Right atrium auricular region (tissue), 2 donors: Measurements from ENCODE around the gene HSPA1L. TPM values are rescaled to one million over a fixed set of nuclear protein-coding genes. Genes with fewer than 3 reads are reported as not detected.
"Not testable (repeated sequence)": the region's sequence is repeated elsewhere in the genome, so short reads cannot be mapped to it uniquely, and the experiment has no call there.

ENCODE experiments used
- DNase-seq: peaks from one replicate; pipeline ENCODE4 v3.0.0-alpha.2; 2019; ENCODE audit warnings: low spot score
- H3K27ac ChIP-seq, 2 donors: fragments of 200-600 bp; sonication (generic); 1 replicate in 1 of 2; 2 replicates in 1 of 2; pipeline ENCODE4 v1.5.1; 2016 to 2019
- H3K27me3 ChIP-seq, 2 donors: fragments of 200-600 bp; sonication (generic); one replicate each; pipeline versions ENCODE4 v1.5.1 to v1.6.0; 2017 to 2019
- H3K36me3 ChIP-seq: fragments of 200-600 bp; sonication (generic); one replicate; pipeline ENCODE4 v1.5.1; 2016
- H3K4me1 ChIP-seq, 2 donors: fragments of 200-600 bp; sonication (generic); one replicate each; pipeline versions ENCODE4 v1.5.1 to v1.6.0; 2017 to 2019
- H3K4me3 ChIP-seq, 2 donors: fragments of 200-600 bp; sonication (generic); 1 replicate in 1 of 2; 2 replicates in 1 of 2; pipeline ENCODE4 v1.5.1; 2017 to 2019; ENCODE audit warnings: mild to moderate bottlenecking in 1 of 2, moderate library complexity in 1 of 2
- H3K9me3 ChIP-seq, 2 donors: fragments of 200-600 bp; sonication (generic); one replicate each; pipeline ENCODE4 v1.5.1; 2019
- CTCF ChIP-seq, 2 donors: fragments of 200-600 bp; sonication (generic); IDR thresholded peaks; one replicate each; pipeline ENCODE4 v1.5.1; 2019; ENCODE audit warnings: antibody characterized with exemption in 2 of 2
- total RNA-seq, 2 donors: library from RNA; depleted of rRNA; stranded (reverse); fragments of >200 nt; gene quantifications; one replicate each; pipeline ENCODE4 v1.1.0, GENCODE V29; 2016

HSPA1L gene
- total RNA-seq, 2 donors from 2014 or later, result 1.1 to 1.6 TPM

GRCh38 chr6:31805939-31806469, 9.1 kb downstream of the HSPA1L start:
- peaks cover 12% of the 10 kb centered on the region for H3K36me3 ChIP-seq
- no peak for DNase-seq
- H3K4me1 ChIP-seq, result peaks cover 0 to 17% of the 10 kb centered on the region in 2 donors

GRCh38 chr6:31801031-31801927, 13.8 kb downstream of the HSPA1L start:
- not testable (repeated sequence) for H3K27ac ChIP-seq, H3K9me3 ChIP-seq, DNase-seq, H3K4me3 ChIP-seq, H3K27me3 ChIP-seq
- Histone ChIP-seq H3K36me3 (peaks cover 12% of the 10 kb centered on the region), H3K4me1 (peaks cover 0 to 10% of the 10 kb centered on the region in 2 donors)

More at GRCh38 chr6:31805939-31806469, 9.1 kb downstream of the HSPA1L start:
- H3K27ac ChIP-seq, result peak overlapping the region; percentile 90 to 93
- peak overlapping the region; percentile 46 to 62 for H3K4me3 ChIP-seq
- no peak for TF ChIP-seq CTCF (IDR thresholded peaks at IDR 0.05)
- H3K9me3 ChIP-seq, result no peaks in the 10 kb centered on the region
- no peaks in the 10 kb centered on the region for H3K27me3 ChIP-seq

- DNase-seq, result no peak
- no peak for TF ChIP-seq CTCF (IDR thresholded peaks at IDR 0.05)
- Histone ChIP-seq H3K4me1 (peaks cover 0 to 4% of the 10 kb centered on the region in 2 donors), H3K9me3 (no peaks in the 10 kb centered on the region), H3K36me3 (peaks cover 12% of the 10 kb centered on the region), H3K4me3 (no peak overlapping the region), H3K27me3 (no peaks in the 10 kb centered on the region), H3K27ac (no peak overlapping the region)
Measured at GRCh38 chr6:31799781-31800180, 15.3 kb downstream of the HSPA1L start.

- H3K27ac ChIP-seq, result no peak overlapping the region
- peaks cover 0 to 12% of the 10 kb centered on the region in 2 donors for H3K4me1 ChIP-seq
- H3K36me3 ChIP-seq, result peaks cover 12% of the 10 kb centered on the region
- no peaks in the 10 kb centered on the region for H3K27me3 ChIP-seq
- no peak overlapping the region for H3K4me3 ChIP-seq
- H3K9me3 ChIP-seq, result no peaks in the 10 kb centered on the region
- DNase-seq, result no peak
- TF ChIP-seq CTCF (IDR thresholded peaks at IDR 0.05), result no peak
Measured at GRCh38 chr6:31797588-31797987, 17.5 kb downstream of the HSPA1L start.

GRCh38 chr6:31796993-31797385, 18.1 kb downstream of the HSPA1L start:
- H3K4me3 ChIP-seq, result no peak overlapping the region
- H3K9me3 ChIP-seq, result no peaks in the 10 kb centered on the region
- H3K36me3 ChIP-seq, result peaks cover 6% of the 10 kb centered on the region
- no peak overlapping the region for H3K27ac ChIP-seq
- H3K27me3 ChIP-seq, result no peaks in the 10 kb centered on the region
- DNase-seq, result no peak
- no peak for TF ChIP-seq CTCF (IDR thresholded peaks at IDR 0.05)
- peaks cover 0 to 12% of the 10 kb centered on the region in 2 donors for H3K4me1 ChIP-seq

- peak; percentile 90 for DNase-seq
- TF ChIP-seq CTCF (IDR thresholded peaks at IDR 0.05), result peak; percentile 68 to 86
- Histone ChIP-seq H3K4me1 (peaks cover 0 to 12% of the 10 kb centered on the region in 2 donors), H3K27ac (peak within 1 kb of the TSS; percentile 88 to 94), H3K9me3 (no peaks in the 10 kb centered on the region), H3K36me3 (peaks cover 2% of the 10 kb centered on the region), H3K4me3 (peak within 1 kb of the TSS; percentile 67 to 95), H3K27me3 (no peaks in the 10 kb centered on the region)
Measured at GRCh38 chr6:31795616-31796298, 19.3 kb downstream of the HSPA1L start, which contains the start of gene VARS1. Gene VARS1, minus strand, starts transcription at chr6:31795752. Its CDS starts 535 bp downstream, at chr6:31795217.
